ENCODE results near the gene ACAD9.

ACAD9 gene

GRCh38 chr3:128950223-128950938 is 71.0 kb downstream of the ACAD9 start:
- H3K4me1 Mint-ChIP-seq, result no peaks in the 10 kb centered on the region
- peaks cover 3% of the 10 kb centered on the region for H3K36me3 Mint-ChIP-seq (ENCODE audit: low read depth)
- TF ChIP-seq CTCF (IDR thresholded peaks at IDR 0.05; ENCODE audit: unreplicated experiment in 3 of 3), result peak in 2 of 3 experiments; percentile 12 to 18
- no peaks in the 10 kb centered on the region for H3K27me3 Mint-ChIP-seq (ENCODE audit: low read depth)
- no peak overlapping the region for H3K27ac Mint-ChIP-seq
- H3K4me3 Mint-ChIP-seq, result no peak overlapping the region
- peaks cover 8% of the 10 kb centered on the region for H3K9me3 Mint-ChIP-seq

DNA sequence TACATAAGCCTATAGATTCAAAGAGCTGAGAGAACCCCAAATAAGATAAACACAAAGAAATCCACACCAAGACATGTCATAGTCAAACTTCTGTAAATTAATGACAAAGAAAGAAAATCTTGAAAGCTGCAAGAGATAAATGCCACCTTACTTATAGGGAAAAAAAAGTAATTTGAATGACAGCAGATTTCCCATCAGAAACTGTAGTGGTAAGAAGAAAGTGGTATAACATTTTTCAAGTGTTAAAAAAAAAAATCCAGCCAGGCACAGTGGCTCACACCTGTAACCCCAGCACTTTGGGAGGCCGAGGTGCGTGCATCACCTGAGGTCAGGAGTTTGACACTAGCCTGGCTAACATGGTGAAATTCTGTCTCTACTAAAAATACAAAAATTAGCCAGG is 77.0 kb downstream of the ACAD9 start:
- TF ChIP-seq CTCF (IDR thresholded peaks at IDR 0.05; ENCODE audit: unreplicated experiment in 3 of 3), result no peak
- H3K27me3 Mint-ChIP-seq (ENCODE audit: low read depth), result peaks cover 10% of the 10 kb centered on the region
- H3K4me1 Mint-ChIP-seq, result no peaks in the 10 kb centered on the region
- no peak overlapping the region for H3K27ac Mint-ChIP-seq
- no peak overlapping the region for H3K4me3 Mint-ChIP-seq
- H3K36me3 Mint-ChIP-seq (ENCODE audit: low read depth), result peaks cover 3% of the 10 kb centered on the region
- peaks cover 31% of the 10 kb centered on the region for H3K9me3 Mint-ChIP-seq

All from nephron (organoid).